ENCODE measurements around the gene RPS16. TPM values are rescaled to one million over a fixed set of nuclear protein-coding genes. Genes with fewer than 3 reads are reported as not detected.

The RPS16 gene
- total RNA-seq, 4 donors from 2014 or later = 509 to 2,477 (median 1,257) TPM

DNA sequence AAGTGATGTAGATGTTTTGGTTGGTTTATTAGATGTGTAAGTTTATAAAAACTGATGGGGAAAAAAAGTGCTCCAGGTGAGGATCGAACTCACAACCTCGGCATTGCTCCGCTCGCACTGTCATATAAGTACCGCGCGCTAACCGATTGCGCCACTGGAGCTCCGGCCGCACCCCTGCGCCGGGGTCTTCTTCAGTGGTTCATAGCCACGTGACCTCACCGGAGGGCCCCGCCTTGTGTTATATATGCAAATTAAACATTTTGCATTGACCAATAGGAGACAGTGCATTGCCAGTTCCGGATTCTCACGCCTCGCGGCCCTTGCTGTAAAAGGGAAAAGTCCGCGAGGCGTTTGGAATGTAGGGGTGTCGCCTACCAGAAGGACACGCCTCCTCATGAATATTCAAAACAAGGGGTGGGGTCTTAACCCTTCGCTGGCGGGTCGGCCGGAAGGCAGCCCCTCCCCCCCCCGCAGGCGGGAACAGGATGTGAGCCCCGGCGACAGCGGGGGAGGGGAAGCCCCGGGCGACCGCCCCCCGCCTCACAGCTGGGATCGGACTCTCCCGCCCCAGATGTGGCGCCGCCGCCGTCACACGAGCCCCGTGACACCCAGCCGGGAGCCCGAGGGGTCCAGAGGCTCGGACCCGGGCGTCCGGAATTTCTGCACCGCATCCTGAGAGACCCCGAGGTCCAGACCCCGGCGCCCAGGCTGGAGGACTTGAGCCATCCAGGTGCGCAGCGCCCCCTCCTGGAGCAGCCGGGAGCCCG, 23.5 kb downstream of the RPS16 start, which contains the start of gene PLEKHG2:
PLEKHG2 (plus strand) TSS at position 570 of the 767 bp plus-strand sequence. CDS start 1,418 bp downstream, outside the sequence.
- peak; percentile 96 for DNase-seq
- 0 to 2% methylated on average over 13 to 16 of the region's 60 CpGs for WGBS, 2 donors
- Histone ChIP-seq H3K27ac (peak within 1 kb of the TSS; percentile 99), H3K36me3 (peaks cover 11 to 19% (median 15%) of the 10 kb centered on the region in 3 donors), H3K4me3 (peak within 1 kb of the TSS; percentile 64 to 90 (median 79)), H3K9me3 (no peaks in the 10 kb centered on the region), H3K4me1 (peaks cover 19 to 69% (median 32%) of the 10 kb centered on the region in 3 donors), H3K27me3 (no peaks in the 10 kb centered on the region)
- TF ChIP-seq, protein P1, sequence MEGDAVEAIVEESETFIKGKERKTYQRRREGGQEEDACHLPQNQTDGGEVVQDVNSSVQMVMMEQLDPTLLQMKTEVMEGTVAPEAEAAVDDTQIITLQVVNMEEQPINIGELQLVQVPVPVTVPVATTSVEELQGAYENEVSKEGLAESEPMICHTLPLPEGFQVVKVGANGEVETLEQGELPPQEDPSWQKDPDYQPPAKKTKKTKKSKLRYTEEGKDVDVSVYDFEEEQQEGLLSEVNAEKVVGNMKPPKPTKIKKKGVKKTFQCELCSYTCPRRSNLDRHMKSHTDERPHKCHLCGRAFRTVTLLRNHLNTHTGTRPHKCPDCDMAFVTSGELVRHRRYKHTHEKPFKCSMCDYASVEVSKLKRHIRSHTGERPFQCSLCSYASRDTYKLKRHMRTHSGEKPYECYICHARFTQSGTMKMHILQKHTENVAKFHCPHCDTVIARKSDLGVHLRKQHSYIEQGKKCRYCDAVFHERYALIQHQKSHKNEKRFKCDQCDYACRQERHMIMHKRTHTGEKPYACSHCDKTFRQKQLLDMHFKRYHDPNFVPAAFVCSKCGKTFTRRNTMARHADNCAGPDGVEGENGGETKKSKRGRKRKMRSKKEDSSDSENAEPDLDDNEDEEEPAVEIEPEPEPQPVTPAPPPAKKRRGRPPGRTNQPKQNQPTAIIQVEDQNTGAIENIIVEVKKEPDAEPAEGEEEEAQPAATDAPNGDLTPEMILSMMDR (IDR thresholded peaks at IDR 0.05) = peak; percentile 75 to 94 (median 90)
- peak in 3 of 4 donors; percentile 56 to 97 (median 78) for TF ChIP-seq POLR2A (IDR thresholded peaks at IDR 0.05)
- intact Hi-C loops (cut with DNase I) = no loop called here

DNA sequence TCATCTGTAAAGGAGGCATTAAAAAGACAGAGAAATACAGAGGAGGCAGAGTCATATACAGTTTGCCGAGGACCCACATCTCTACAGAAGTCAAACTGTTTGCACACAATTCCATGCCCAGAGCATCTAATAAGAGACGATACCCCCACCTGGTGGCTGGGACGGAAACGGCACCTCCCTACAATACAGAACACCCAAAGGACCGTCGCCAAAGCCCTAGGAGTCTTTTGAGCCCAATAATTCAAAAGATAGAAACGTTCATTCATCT, 24.0 kb downstream of the RPS16 start:
- H3K4me1 ChIP-seq = peaks cover 19 to 67% (median 32%) of the 10 kb centered on the region in 3 donors
- peak overlapping the region; percentile 99 for H3K27ac ChIP-seq
- peak overlapping the region in 3 of 4 donors; percentile 76 to 90 (median 82) for H3K4me3 ChIP-seq
- H3K36me3 ChIP-seq = peaks cover 11 to 21% (median 19%) of the 10 kb centered on the region in 3 donors
- intact Hi-C loops (cut with DNase I) = no loop called here
- H3K9me3 ChIP-seq = no peaks in the 10 kb centered on the region
- 0 to 1% methylated on average over 7 of the region's 7 CpGs for WGBS, 2 donors
- TF ChIP-seq POLR2A (IDR thresholded peaks at IDR 0.05) = no peak
- TF ChIP-seq, protein P1 (IDR thresholded peaks at IDR 0.05) = peak; percentile 87 to 100 (median 98)
- DNase-seq = peak; percentile 70
- H3K27me3 ChIP-seq = no peaks in the 10 kb centered on the region

DNA sequence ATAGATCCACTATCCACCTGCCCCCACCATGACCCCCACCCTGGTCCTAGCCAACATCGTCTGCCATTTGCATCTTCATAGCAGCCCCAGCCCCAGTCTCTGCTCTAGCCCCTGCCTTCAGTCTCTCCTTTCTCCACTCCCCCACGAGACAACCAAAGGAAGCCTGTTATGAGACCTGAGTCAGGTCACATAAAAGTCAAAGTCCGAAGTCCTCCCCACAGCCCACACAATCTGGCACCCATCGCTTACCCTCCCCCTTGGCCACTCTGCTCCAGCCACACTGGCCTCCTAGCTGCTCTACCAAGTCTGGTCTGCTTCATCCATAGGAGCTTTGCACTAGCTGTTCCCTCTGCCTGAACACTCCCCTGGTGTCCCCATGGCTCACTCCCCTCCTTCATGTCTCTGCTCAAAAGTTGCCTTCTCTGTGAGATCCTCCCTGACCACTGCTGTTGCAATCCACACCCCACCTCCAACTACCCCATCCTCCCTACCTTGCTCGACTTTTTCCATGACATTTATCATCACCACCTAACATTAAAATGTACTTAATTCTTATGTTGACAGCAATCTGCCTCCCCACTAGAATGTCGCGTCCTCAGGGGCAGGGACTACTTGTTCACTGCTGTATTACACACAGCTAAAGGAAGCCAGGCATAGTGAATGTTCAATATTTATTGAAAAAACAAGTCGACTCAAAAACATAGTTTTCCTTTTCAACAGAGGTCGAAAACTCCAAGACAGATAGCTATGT, 24.5 kb downstream of the RPS16 start:
- DNase-seq = no peak
- Histone ChIP-seq H3K27me3 (no peaks in the 10 kb centered on the region), H3K4me1 (peaks cover 19 to 63% (median 32%) of the 10 kb centered on the region in 3 donors), H3K27ac (peak overlapping the region; percentile 99), H3K36me3 (peaks cover 11 to 21% (median 19%) of the 10 kb centered on the region in 3 donors), H3K4me3 (peak overlapping the region; percentile 76 to 90 (median 79)), H3K9me3 (no peaks in the 10 kb centered on the region)
- intact Hi-C loops (cut with DNase I) = no loop called here
- peak in 3 of 4 donors; percentile 4 to 48 (median 10) for TF ChIP-seq POLR2A (IDR thresholded peaks at IDR 0.05)
- TF ChIP-seq, protein P1 (IDR thresholded peaks at IDR 0.05) = no peak
- WGBS, 2 donors = 13 to 16% methylated on average over 9 of the region's 9 CpGs

DNA sequence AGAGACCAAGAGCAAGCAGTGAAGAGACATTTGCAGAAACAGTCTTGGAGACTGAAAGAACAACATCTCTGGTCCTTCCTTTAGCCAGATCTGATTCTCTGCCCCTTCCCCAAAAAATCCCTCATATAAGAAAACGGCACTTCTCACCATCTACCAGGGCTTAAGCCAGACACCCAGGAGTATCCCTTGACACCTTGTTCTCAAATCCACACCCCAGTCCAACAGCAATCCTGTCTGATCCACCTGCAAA, 25.0 kb downstream of the RPS16 start:
- no peak for TF ChIP-seq POLR2A (IDR thresholded peaks at IDR 0.05)
- TF ChIP-seq, protein P1 (IDR thresholded peaks at IDR 0.05) = no peak
- 20 to 44% methylated on average over 1 of the region's 1 CpG for WGBS, 2 donors
- Histone ChIP-seq H3K9me3 (no peaks in the 10 kb centered on the region), H3K27me3 (no peaks in the 10 kb centered on the region), H3K4me1 (peaks cover 21 to 63% (median 33%) of the 10 kb centered on the region in 3 donors), H3K27ac (peak overlapping the region; percentile 99), H3K4me3 (peak overlapping the region; percentile 76 to 90 (median 79)), H3K36me3 (peaks cover 11 to 21% (median 19%) of the 10 kb centered on the region in 3 donors)
- intact Hi-C loops (cut with DNase I) = no loop called here
- no peak for DNase-seq
